C4-2B (cell line): ENCODE data around the gene CITED1.

Experiments
- CTCF ChIP-seq: fragments of 450-650 bp; conservative IDR thresholded peaks from 2 replicates; pipeline ENCODE4 v1.5.1; 2017; ENCODE audit warnings: mild to moderate bottlenecking
- ZFX ChIP-seq: fragments of 450-650 bp; IDR thresholded peaks from 2 replicates; pipeline ENCODE4 v1.6.1; 2017

GRCh38 chrX:72308209-72308565, 2.5 kb upstream of the CITED1 start:
- TF ChIP-seq CTCF (no peak), ZFX (no peak)
